ENCODE results near the gene ADD3.
A peak's percentile ranks its signal among the peaks of the same experiment; 100 is the strongest.

Gene ADD3, protein sequence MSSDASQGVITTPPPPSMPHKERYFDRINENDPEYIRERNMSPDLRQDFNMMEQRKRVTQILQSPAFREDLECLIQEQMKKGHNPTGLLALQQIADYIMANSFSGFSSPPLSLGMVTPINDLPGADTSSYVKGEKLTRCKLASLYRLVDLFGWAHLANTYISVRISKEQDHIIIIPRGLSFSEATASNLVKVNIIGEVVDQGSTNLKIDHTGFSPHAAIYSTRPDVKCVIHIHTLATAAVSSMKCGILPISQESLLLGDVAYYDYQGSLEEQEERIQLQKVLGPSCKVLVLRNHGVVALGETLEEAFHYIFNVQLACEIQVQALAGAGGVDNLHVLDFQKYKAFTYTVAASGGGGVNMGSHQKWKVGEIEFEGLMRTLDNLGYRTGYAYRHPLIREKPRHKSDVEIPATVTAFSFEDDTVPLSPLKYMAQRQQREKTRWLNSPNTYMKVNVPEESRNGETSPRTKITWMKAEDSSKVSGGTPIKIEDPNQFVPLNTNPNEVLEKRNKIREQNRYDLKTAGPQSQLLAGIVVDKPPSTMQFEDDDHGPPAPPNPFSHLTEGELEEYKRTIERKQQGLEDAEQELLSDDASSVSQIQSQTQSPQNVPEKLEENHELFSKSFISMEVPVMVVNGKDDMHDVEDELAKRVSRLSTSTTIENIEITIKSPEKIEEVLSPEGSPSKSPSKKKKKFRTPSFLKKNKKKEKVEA

DNA sequence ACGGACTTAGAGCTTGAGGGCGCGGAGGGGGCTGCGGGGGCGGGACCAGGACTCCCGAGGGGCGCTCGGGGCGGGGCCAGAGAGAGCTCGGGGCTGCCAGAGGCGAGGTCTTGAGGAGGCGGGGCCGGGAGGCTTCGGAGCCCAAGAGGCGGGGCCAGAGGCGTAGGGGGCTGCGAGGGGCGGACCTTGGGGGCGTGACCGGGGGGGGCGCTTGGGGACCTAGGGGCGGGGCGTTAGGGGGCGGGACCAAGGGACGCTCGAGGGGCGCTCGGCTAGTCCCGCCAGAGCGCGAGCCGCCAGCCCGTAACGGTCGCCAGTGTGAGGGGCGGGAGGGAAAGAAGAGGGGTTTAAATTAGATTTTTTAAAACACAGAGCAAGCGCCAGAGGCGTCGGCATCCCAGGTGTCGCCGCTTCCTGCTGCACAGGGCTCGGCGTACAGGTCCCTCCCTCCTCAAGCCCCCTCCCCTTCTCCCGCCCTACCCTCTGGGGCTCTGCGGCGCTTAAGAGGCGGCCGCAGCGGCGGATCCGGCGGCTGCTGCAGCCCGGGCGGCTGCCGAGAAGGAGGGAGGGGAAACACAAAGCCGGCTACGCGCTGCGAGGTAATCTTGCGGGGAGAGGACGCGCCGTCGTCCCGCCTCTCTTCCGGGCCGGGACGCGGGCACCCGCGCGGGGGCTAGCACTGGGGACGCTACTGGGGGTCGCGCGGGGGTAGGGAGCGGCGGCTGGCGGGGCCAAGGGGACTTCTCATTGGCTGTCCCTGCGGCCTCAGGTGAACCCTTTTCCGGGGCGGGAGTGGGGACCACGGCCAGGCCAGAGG, at the start of gene ADD3:
ADD3 (plus strand) TSS at position 284 of the 817 bp plus-strand sequence. CDS start 92,670 bp downstream, outside the sequence.
- peak; percentile 95 to 97 for DNase-seq

DNA sequence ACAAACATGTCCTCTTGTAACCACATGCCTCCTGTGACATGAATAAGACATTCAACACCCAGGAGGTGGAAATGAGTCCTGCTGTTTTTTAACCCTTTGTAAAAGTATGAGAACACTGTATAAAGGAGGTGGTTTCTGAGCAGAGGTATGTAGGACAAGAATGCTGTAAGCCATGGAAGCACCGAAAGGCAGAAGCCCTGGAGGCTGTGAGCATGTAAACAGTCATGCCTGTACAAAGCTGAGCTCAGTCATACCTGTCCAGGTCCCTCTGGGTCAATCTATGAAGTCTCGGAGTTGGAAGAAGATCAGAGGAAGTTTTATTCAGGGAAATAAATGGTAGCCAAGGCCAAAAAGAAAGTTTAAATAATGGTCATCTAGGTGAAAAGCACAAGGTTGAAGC, 49.7 kb upstream of the ADD3 start:
- no peak for DNase-seq

DNA sequence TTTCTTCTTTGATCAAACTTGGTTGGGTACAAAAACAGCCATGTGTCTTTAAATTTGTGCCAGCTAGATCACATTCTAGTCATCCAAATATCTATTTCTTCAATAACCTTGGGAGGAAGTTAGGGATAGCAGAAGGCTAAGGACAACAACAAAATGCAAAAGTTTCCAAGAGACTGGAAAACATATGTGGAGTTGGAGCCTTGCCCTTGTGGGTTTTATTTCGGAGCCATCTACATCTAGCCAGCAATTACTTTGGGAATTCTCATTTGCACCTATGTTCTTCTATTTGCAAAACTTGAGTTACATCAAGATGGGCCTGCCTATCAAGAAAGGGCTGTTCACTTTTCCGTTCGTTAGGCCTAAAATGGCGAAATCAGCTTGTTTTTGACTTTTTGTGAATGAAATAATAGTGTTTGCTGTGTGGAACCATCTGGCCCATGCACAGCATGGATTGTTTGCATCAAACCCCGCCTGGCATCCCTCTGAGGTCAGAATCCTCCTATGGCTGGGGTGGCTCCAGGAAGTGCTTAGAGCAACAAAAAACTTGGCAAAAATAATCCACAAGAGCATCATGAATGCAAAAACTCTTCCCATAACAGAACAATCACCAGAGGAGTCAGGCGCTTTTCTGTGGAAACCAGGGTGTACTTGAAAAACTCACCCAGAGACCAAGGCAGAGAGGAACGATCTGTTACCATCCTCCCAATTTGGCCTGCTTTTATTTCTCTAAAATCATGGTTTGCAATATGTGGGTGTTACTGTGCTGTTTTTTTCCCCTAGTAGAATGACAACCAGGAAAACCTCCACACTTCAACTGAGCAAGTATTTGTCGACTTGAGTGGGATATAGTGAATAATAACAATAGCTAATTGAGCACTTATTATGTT, 48.3 kb upstream of the ADD3 start:
- no peak for DNase-seq

DNA sequence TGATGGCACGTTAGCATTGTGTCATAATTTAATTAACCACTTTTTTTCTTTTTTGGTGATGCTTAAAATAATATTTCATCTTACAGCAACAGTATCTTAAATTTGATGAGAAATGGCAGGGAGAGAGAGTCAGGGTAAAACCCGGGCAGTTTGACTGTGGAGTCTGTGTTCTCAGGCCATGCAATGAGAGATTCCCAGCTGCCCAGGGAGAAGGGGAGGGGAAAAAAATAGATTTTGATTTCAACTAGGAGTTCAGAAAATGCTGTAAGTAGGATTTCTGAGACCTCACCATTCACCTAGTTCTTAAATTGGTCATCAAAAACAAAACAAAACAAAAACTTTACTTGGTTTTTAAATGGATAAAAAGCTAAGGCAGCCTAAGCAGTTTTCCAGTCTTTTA, 47.1 kb upstream of the ADD3 start:
- no peak for DNase-seq

DNA sequence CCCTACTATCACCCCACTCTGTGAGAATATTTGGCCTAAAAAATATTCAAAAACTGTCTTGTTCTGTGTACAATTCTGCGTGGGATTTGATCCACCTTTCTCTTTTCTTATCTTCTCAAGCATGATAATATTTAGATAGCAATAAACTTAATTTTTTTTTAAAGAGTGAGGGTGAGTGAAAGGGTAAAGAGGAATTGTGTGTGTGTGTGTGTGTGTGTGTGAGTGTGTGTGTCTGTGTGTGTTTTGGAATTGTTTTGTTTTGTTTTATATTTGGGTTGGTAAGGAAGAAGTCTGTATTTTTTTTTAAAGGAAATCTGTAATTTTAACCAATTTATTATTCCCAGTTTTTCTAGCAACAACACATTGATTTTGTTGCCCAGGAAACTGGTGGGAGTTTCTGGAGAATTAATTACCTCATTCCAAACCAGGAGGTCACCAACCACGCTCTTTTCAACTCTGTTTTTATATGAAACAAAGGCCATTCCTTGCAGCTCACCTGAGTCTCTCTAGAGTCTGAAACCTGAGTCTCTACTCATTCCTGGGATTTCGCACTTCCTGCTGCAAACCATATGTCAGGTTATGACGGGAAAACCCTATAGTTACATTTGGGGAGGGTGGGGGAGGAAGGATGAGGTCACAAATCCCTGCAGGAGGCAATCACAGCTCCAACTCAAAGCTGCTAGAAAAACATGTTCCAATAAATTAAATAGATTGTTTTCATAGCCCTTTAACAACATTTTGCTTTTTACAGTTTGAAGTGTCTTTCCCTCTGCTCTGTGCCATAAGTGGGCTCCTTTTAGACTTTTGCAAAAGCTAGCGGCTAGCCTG, 46.4 kb upstream of the ADD3 start:
- DNase-seq = no peak

DNA sequence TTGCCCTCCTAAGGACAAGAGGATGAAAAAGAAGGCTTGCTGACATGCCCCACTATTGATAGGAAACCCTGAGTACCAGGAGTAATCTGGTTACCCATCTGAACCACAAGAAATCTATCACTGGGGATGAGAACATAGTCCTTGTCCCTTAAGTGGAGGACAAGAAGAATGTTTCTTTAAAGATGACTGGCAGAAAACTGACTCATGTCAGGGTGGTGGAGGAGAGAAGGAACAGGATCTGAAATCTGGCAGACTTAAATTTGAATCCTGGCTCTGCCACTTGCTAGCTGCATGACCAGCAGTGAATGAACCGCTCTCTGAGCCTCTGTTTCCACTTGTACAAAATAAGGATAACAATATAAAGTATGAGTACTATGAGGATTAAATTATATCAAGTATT, 45.5 kb upstream of the ADD3 start:
- DNase-seq = no peak

DNA sequence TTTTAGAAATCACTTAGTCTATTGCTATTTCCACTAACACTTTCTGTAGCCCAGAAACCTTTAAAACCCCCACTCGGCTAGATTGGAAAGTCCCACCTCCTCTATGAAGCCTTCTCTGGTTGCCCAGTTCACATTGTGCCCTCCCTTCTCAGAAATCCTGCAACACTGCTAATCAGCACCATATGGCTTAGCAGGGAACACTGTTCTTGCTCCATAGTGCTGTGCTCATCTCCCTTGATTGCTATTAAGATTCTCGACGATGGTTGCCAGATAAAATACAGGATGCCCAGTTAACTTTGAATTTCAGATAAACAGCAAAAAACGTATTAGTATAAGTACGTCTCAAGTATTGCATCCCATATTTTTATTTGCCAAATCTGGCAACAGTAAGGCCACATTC, 44.3 kb upstream of the ADD3 start:
- DNase-seq = no peak

DNA sequence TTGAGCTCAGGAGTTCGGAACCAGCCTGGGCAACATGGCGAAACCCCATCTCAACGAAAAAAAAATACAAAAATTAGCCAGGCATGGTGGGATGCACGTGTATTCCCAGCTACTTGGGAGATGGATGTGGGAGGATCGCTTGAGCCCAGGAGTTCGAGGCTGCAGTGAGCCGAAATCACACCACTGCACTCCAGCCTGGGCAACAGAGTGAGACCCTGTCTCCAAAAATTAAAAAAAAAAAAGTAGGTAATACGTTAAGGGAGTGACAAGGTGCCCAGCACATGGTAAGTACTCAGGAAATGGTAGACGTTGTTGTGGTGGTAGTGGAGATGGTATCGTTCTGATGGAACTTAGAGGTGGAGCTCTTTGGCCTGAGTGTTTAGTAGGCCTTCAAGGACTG, 43.5 kb upstream of the ADD3 start:
- no peak for DNase-seq

DNA sequence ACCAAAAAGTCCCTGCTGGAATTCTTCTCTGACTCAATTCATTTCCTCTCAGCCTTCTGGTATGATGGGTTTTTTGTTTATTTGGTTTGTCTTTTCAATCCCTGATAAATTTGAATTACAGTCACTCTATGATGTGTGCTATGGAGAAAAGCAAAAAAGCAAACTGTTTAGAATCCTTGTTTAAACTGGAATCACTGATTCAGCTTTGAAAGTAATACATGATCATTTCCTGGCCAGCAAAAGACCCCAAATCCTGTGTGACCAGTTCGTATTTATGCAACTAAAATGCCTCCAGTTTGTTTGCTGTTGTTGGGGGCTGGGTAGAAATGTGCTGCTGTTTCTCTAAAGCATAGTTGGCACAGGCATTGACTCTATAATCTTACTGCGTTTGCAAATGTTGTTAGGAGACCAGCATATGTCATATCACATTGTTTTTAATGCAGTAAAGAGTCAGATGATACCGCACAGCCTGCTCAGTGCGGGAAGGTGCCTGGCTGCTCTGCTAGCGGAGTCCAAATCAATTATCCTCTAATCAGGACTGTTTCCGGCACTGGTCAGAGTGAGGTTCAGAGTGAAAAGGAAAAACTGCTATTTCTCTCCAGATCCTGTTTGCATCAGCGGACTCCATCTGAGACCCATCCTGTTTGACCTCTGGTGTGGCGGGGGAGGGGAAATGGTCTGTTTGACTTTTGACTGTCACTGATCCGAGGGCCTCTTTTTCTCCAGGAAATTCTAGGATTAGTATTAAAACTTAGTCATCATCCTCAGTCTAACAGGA, 40.6 kb upstream of the ADD3 start:
- DNase-seq = no peak

DNA sequence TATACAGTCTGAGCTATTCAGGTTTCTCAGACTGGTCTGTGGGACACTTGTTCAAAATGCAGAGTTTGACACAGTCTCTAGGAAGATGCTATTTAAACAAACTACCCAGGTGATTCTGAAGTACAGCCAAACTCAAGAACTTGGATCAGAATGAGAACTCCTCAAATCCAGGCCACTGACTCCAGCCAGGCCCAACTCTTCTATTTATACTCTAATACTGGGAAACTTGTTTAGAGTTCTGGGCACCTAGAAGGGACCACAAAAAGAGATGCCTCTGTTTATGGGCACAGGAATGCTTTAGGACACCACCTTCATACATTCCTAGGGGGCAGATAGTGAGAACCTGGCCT, 40.1 kb upstream of the ADD3 start:
- DNase-seq = no peak

DNA sequence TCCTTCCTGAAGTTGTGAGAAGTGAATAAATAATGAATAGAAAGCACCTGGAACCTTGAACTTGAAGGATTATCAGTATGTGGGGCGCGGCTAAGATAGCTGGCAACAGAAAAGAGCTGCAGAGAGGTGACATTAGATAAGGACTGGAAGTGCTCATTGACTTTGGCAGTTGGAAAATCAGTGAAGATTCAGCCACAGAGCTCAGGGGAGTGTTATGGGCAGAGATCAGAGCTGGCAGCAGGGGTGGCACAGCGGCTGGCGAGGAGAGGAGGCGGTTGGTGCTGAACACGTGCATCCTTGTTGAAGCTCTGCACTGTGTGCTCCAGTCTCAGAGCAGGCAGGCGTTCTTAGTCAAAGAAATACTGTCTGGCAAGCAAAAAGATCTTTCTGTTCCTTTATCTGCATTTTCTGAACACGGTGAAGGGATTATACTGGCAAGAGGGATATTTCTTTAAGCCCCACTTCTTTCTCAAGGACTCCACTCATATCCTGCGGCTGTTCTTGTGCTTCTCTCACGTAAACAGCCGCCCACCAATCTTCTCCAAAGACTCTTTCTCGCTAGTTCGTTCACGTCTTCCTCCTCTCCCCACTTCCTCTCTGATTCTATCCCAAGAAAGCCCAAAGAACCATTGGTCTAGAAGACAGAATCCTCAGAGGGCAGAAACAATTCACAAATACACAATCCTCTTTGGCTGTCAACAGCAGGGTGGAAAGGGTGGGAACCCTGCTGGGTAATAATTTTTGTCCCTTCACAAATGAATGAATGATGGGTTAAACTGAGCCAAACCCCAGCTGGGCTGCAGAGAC, 38.6 kb upstream of the ADD3 start:
- peak; percentile 32 to 37 for DNase-seq

DNA sequence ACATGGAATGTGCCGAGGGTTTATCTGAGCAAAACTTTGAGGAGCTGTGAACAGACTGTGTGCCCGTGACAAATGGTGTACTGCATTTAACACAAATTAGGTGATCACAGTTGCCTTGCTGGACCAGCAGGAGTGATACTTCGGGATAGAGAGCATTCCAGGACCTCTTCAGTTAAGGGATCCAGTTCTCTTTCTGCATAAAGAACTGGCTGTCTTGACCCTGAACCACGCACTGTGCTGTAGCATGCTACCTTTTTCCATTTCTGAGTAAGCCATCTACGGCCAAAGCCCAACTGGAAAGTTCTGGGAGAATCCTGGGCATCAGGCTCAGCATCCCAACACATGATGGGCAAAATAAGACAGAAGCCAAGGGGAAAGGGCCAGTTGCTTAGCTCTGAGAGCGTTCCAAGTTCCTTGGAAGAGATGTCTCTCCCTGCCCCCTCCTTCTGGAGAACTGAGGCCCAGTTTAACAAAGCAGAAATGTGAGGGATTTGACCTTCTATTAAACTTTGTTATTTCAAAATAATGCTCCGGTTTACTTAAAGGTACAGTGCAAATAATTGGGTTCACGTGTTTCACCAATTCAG, 37.9 kb upstream of the ADD3 start:
- DNase-seq = no peak

DNA sequence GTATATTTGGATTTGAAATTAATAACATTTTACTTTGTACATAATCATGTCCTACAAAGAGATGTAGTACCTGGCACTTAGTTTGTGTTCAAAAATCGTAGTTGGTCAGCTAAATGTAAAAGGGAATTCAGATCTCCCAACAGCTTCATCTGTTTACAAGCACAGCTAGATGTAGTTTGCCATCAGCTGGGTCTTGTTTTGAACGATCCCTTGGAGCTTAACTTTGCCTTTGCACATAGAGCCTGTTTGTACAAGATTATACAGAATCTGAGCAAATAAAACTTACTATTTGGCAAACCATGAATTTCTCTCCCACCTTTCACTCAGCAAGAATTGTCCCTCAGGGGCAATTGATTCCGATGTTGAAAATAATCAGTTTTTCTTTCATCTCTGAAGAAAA, 36.1 kb upstream of the ADD3 start:
- no peak for DNase-seq

DNA sequence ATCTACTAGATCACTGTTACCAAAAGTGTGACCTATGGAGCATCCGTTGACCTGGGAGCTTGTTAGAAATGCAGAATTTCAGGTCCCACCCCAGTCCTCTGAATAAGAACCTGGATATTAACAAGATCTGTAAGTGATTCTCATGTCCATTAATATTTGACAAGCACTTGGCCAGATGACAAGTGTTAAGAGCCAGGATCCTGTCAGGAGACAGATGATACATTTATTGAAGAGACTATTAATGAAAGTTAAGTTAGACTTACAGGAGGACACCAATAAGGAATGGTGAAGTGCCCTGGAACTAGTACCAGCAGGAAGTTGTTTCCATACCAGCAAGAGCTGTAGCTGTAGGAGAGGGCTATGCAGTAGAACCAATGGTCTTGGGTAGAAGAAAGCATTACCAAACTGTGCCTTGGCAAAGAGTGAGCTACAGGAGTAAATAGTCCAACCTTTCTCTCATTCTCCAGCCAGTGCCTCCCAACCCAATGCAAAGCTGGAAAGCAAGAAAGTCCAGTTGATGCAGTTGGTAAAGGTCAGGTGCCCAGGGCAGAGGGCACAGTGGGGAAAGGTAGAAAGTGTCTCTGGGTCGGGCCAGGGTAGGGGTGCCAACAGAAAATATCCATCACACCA, 35.3 kb upstream of the ADD3 start:
- DNase-seq = no peak

DNA sequence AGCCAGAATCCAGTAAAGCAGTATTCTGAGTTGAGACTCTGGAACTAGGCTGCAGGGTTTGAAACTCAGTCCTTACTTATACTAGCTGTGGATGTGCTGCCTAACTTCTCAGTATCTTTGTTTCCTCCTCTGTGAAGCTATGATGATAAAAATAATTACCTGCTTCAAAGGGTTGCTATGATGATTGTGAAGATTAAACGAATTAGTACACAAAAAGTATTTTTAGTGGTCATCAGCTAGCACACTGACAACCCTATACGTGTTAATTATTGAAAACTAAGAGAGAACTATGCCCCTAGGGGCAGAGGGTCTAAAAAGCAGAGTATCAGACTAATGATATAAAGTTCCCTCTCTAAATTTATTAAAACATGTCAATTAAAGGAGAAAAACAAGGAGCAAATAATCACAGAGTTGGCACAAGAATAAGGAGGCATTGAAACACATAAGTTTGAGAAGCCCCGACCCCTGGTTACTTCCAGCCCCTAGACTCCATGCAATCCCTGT, 34.4 kb upstream of the ADD3 start:
- no peak for DNase-seq

DNA sequence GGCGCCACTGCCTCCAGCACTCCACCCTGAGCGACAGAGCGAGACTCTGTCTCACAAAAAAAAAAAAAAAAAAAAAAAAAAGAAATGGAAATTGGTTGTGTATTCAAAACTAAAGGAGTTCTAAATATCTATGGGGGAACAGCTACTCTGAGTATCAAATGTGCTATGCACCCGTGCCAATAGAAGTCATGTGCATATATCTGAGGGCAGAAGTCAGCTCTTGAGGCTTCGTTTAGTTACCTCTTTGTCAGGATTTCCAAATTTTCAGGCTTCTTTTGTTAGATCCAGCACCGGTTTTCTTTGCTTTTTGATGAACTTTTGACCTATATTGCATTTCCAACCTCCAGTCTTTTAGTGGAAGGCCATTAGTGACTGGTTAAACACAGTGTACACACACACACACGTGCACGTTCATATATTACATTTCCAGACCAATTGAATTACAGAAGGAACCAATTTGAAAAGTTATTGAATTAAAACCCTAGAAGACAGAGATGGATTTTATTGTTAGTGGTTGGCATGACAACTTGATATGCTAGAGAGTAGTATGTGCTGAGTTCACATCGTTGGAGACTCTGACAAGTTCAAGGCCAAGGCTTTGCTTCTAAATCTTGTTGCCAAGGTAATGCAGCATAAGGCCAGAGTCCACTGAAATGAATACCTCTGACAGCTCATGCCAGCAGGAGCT, 33.1 kb upstream of the ADD3 start:
- no peak for DNase-seq

DNA sequence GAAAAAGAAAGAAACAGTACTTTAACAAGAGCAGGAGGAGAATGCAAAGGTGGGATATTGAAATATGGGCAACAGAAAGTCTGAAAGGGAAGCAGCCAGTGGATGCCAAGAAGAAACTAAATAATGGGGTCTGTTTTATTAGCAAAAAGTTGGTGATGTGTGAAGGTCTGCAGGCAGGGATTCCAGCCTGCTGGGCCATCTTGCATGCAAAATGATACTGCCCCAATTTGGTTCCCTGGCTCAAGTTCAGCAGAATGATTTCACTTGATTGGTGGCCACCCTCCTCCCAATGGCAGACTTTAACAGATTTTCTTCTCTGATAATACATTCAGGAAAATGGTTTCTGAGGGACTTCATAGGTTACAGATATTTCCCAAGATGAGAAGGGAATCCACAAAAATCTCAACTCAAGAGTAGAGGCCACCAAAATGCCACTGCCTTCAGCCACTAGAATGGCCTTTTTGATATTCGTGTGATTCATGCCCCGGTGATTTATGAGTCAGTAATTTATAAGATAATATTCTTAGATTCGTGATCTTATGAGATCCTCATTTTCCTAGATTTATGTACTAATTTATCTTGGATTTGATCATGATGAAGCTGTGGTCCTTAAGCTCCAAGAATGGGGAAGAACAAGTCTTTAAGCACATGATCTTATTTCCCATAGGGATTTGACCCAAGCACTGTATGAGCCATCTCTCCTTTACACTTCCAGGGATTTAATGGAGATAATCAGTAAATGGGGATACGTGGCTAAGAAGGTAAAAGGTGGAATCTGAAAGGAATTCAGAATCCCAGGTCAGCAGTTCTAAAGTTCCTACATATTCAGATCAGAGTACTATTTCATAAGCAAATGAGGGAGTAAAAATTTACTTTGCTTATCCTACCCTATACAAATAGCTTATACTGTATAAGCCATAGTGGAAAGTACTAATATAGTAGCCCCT, 32.3 kb upstream of the ADD3 start:
- no peak for DNase-seq

All from hippocampal formation (tissue), 2 donors.